K562 (cell line): Measurements from ENCODE around the gene NEK2. TPM values are rescaled to one million over a fixed set of nuclear protein-coding genes. Genes with fewer than 3 reads are reported as not detected.

ENCODE experiments used
- ASH1L ChIP-seq: fragments of 450-650 bp; IDR thresholded peaks from 2 replicates; pipeline ENCODE4 v1.6.1; 2018; ENCODE audit warnings: borderline replicate concordance, mild to moderate bottlenecking, low read depth; ENCODE audit not compliant: partially characterized antibody
- COPS2 ChIP-seq: fragments of 450-650 bp; conservative IDR thresholded peaks from 2 replicates; pipeline ENCODE4 v1.6.1; 2016; ENCODE audit warnings: mild to moderate bottlenecking, moderate library complexity
- JUN ChIP-seq, 2 experiments: sonication (generic) in 1 of 2; formaldehyde crosslinking in 1 of 2; IDR thresholded peaks; 2 replicates each; pipeline versions ENCODE4 v1.6.1 to v1.8.0; 2012 to 2022; ENCODE audit warnings: borderline replicate concordance in 2 of 2, mild to moderate bottlenecking in 2 of 2, improper control_type of control experiment in 1 of 2, low read depth in 1 of 2, low read length in 1 of 2, missing genetic modification reagents in 1 of 2
- MEIS2 ChIP-seq: fragments of 450-650 bp; IDR thresholded peaks from 2 replicates; pipeline ENCODE4 v1.6.1; 2014; ENCODE audit warnings: mild to moderate bottlenecking; ENCODE audit not compliant: partially characterized antibody
- PYGO2 ChIP-seq: fragments of 450-650 bp; IDR thresholded peaks from 2 replicates; pipeline ENCODE4 v1.6.1; 2016; ENCODE audit warnings: mild to moderate bottlenecking, missing genetic modification characterization, moderate library complexity, missing compliant biosample characterization
- SMARCB1 ChIP-seq: IDR thresholded peaks from 2 replicates; pipeline ENCODE4 v1.6.1; 2011; ENCODE audit warnings: improper control_type of control experiment, low read depth; ENCODE audit not compliant: insufficient read length
- ZC3H11A ChIP-seq: IDR thresholded peaks from 2 replicates; pipeline ENCODE4 v1.6.1; 2012; ENCODE audit warnings: low read depth, low read length, improper control_type of control experiment
- ZFX ChIP-seq: sonication (generic); formaldehyde crosslinking; IDR thresholded peaks from 2 replicates; pipeline ENCODE4 v1.8.0; 2022; ENCODE audit warnings: mild to moderate bottlenecking, missing genetic modification reagents, moderate library complexity
- ZNF124 ChIP-seq: sonication (generic); formaldehyde crosslinking; IDR thresholded peaks from 2 replicates; pipeline ENCODE4 v1.8.1; 2022; ENCODE audit warnings: missing genetic modification reagents
- ZNF140 ChIP-seq: fragments of 250-450 bp; sonication (Bioruptor Pico); IDR thresholded peaks from 2 replicates; pipeline ENCODE4 v1.8.0; 2021; ENCODE audit warnings: moderate library complexity, mild to moderate bottlenecking, inconsistent platforms
- polyA plus RNA-seq, 8 experiments: library from polyadenylated mRNA; depleted of rRNA in 4 of 8; stranded (reverse) in 5 of 8; unstranded in 3 of 8; fragments of >200 nt; fragmentation: Nextera tagmentation in 2 of 8; fragmentation: Illumina TruSeq in 1 of 8; extraction: Ambion mirVana in 2 of 8; extraction: Trizol in 1 of 8; gene quantifications; 2 replicates each; pipeline versions ENCODE4 v1.2.1 to v1.2.3, GENCODE V29; 2011 to 2014; ENCODE audit warnings: inconsistent platforms in 1 of 8, missing spikeins in 1 of 8
- total RNA-seq, 7 experiments: library from RNA; depleted of rRNA in 6 of 7; stranded (reverse); fragments of >200 nt in 6 of 7; fragmentation: Illumina TruSeq in 2 of 7; extraction: Trizol in 2 of 7; gene quantifications; 2 replicates each; pipeline versions ENCODE4 v1.2.1 to v1.2.3, GENCODE V29; 2011 to 2021; ENCODE audit warnings: low replicate concordance in 1 of 7
- TF ChIP-seq, protein P1 (sequence below): fragments of 450-650 bp; IDR thresholded peaks from 2 replicates; pipeline ENCODE4 v1.6.1; 2018; ENCODE audit warnings: mild to moderate bottlenecking, low read depth; ENCODE audit not compliant: partially characterized antibody
- TF ChIP-seq, protein P2 (sequence below): fragments of 200-800 bp; sonication (Bioruptor generic); IDR thresholded peaks from 2 replicates; pipeline ENCODE4 v1.6.1; 2017; ENCODE audit warnings: missing genetic modification characterization, missing compliant biosample characterization
- TF ChIP-seq, protein P3 (sequence below), 2 experiments: fragments of 450-650 bp; IDR thresholded peaks; 2 replicates each; pipeline ENCODE4 v1.6.1; 2016; ENCODE audit warnings: mild to moderate bottlenecking in 2 of 2, borderline replicate concordance in 1 of 2, low read depth in 1 of 2, moderate library complexity in 1 of 2
- TF ChIP-seq, protein P4 (sequence below): fragments of 250-450 bp; sonication (Bioruptor Pico); IDR thresholded peaks from 2 replicates; pipeline ENCODE4 v1.8.0; 2021; ENCODE audit warnings: moderate library complexity, mild to moderate bottlenecking, inconsistent platforms

The NEK2 gene
- total and polyA plus RNA-seq, 9 of the 15 experiments (the other 6 are each of a cell fraction or from before 2014, with no cell fraction given): 30.0 to 74.7 (median 66.4) TPM

DNA sequence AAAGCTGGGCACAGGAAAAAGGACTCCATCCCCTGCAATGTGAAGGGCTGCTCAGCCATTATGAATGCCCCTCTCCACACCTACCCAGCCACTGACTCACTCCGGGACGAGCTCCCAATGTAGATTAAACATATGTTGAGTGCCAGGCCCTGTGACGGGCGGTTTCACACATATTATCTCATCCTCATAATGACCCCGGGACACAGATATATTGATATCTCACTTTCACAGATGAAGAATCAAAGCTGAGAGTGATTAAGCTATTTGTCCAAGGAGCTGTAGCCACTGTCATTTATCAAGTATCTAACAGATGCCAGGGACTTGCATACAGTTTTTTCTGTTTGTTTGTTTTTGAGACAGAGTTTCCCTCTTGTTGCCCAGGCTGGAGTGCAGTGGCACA is 61.5 kb downstream of the NEK2 start (continued):
- TF ChIP-seq, protein P1, sequence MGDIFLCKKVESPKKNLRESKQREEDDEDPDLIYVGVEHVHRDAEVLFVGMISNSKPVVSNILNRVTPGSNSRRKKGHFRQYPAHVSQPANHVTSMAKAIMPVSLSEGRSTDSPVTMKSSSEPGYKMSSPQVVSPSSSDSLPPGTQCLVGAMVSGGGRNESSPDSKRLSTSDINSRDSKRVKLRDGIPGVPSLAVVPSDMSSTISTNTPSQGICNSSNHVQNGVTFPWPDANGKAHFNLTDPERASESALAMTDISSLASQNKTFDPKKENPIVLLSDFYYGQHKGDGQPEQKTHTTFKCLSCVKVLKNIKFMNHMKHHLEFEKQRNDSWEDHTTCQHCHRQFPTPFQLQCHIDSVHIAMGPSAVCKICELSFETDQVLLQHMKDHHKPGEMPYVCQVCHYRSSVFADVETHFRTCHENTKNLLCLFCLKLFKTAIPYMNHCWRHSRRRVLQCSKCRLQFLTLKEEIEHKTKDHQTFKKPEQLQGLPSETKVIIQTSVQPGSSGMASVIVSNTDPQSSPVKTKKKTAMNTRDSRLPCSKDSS: no peak
- TF ChIP-seq ZC3H11A (no peak), SMARCB1 (peak; percentile 8), COPS2 (no peak), ASH1L (no peak), JUN (IDR thresholded peaks at IDR 0.05; ENCODE audit: borderline replicate concordance, low read depth, low read length) (no peak), JUN (CRISPR knock-in tag; IDR thresholded peaks at IDR 0.05; ENCODE audit: borderline replicate concordance) (no peak), ZNF124 (no peak), ZFX (CRISPR knock-in tag) (no peak), PYGO2 (0 out of 2 replicates have a peak, but pooled peaks have one; percentile 14), MEIS2 (peak; percentile 89), ZNF140 (CRISPR knock-in tag) (no peak)
- TF ChIP-seq, protein P2, sequence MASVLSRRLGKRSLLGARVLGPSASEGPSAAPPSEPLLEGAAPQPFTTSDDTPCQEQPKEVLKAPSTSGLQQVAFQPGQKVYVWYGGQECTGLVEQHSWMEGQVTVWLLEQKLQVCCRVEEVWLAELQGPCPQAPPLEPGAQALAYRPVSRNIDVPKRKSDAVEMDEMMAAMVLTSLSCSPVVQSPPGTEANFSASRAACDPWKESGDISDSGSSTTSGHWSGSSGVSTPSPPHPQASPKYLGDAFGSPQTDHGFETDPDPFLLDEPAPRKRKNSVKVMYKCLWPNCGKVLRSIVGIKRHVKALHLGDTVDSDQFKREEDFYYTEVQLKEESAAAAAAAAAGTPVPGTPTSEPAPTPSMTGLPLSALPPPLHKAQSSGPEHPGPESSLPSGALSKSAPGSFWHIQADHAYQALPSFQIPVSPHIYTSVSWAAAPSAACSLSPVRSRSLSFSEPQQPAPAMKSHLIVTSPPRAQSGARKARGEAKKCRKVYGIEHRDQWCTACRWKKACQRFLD (CRISPR knock-in tag): no peak; the same call in 1 of the 2 replicates
- TF ChIP-seq, protein P3, sequence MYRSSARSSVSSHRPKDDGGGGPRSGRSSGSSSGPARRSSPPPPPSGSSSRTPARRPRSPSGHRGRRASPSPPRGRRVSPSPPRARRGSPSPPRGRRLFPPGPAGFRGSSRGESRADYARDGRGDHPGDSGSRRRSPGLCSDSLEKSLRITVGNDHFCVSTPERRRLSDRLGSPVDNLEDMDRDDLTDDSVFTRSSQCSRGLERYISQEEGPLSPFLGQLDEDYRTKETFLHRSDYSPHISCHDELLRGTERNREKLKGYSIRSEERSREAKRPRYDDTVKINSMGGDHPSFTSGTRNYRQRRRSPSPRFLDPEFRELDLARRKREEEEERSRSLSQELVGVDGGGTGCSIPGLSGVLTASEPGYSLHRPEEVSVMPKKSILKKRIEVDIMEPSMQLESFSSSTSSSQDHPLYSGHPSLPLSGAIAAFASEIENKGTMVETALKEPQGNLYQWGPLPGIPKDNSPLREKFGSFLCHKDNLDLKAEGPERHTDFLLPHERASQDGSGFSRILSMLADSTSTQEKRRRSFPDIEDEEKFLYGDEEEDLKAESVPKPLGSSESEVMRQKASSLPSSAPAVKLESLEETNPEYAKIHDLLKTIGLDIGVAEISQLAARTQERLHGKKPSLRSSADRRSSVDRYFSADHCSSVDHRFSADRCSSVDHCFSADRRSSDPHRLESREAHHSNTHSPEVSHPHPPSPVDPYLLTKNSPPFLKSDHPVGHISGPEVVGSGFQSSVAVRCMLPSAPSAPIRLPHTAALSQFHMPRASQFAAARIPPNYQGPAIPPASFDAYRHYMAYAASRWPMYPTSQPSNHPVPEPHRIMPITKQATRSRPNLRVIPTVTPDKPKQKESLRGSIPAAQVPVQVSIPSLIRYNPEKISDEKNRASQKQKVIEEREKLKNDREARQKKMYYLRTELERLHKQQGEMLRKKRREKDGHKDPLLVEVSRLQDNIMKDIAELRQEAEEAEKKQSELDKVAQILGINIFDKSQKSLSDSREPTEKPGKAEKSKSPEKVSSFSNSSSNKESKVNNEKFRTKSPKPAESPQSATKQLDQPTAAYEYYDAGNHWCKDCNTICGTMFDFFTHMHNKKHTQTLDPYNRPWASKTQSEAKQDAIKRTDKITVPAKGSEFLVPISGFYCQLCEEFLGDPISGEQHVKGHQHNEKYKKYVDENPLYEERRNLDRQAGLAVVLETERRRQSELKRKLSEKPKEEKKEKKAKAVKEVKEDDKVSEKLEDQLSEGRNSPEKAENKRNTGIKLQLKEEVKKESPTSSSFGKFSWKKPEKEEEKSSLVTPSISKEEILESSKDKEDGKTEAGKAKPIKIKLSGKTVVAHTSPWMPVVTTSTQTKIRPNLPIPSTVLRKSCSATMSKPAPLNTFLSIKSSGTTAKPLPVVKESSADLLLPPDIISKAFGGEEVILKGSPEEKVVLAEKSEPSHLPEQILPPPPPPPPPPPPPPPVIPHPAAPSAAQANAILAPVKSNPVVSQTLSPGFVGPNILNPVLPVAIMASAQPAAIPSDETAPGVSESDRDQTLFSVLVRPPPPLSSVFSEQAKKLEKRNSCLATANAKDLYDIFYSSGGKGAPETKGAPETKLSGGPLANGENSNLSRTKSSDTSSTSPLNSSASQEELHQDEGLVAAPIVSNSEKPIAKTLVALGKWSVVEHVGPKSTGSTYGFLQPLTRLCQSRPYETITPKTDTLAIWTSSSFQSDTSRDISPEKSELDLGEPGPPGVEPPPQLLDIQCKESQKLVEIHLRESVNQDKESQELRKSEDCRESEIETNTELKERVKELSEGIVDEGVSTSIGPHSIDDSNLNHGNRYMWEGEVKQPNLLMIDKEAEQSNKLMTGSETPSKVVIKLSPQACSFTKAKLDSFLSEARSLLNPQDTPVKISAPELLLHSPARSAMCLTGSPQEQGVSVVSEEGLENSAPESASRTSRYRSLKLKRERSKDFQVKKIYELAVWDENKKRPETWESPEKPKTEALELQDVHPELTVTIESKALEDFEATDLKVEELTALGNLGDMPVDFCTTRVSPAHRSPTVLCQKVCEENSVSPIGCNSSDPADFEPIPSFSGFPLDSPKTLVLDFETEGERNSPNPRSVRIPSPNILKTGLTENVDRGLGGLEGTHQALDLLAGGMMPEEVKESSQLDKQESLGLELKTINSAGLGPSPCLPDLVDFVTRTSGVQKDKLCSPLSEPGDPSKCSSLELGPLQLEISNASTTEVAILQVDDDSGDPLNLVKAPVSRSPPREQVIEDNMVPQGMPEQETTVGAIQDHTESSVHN (IDR thresholded peaks at IDR 0.05; ENCODE audit: borderline replicate concordance in 1 of 2, low read depth in 1 of 2): no peak
- TF ChIP-seq, protein P4, sequence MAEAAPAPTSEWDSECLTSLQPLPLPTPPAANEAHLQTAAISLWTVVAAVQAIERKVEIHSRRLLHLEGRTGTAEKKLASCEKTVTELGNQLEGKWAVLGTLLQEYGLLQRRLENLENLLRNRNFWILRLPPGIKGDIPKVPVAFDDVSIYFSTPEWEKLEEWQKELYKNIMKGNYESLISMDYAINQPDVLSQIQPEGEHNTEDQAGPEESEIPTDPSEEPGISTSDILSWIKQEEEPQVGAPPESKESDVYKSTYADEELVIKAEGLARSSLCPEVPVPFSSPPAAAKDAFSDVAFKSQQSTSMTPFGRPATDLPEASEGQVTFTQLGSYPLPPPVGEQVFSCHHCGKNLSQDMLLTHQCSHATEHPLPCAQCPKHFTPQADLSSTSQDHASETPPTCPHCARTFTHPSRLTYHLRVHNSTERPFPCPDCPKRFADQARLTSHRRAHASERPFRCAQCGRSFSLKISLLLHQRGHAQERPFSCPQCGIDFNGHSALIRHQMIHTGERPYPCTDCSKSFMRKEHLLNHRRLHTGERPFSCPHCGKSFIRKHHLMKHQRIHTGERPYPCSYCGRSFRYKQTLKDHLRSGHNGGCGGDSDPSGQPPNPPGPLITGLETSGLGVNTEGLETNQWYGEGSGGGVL: no peak
